Right atrium auricular region (tissue), 2 donors: Measurements from ENCODE around the gene BIN2. TPM values are rescaled to one million over a fixed set of nuclear protein-coding genes. Genes with fewer than 3 reads are reported as not detected.

Experiments used
- DNase-seq: peaks from one replicate; pipeline ENCODE4 v3.0.0-alpha.2; 2019; ENCODE audit warnings: low spot score
- H3K27ac ChIP-seq, 2 donors: fragments of 200-600 bp; sonication (generic); 1 replicate in 1 of 2; 2 replicates in 1 of 2; pipeline ENCODE4 v1.5.1; 2016 to 2019
- H3K27me3 ChIP-seq, 2 donors: fragments of 200-600 bp; sonication (generic); one replicate each; pipeline versions ENCODE4 v1.5.1 to v1.6.0; 2017 to 2019
- H3K36me3 ChIP-seq: fragments of 200-600 bp; sonication (generic); one replicate; pipeline ENCODE4 v1.5.1; 2016
- H3K4me1 ChIP-seq, 2 donors: fragments of 200-600 bp; sonication (generic); one replicate each; pipeline versions ENCODE4 v1.5.1 to v1.6.0; 2017 to 2019
- H3K4me3 ChIP-seq, 2 donors: fragments of 200-600 bp; sonication (generic); 1 replicate in 1 of 2; 2 replicates in 1 of 2; pipeline ENCODE4 v1.5.1; 2017 to 2019; ENCODE audit warnings: mild to moderate bottlenecking in 1 of 2, moderate library complexity in 1 of 2
- H3K9me3 ChIP-seq, 2 donors: fragments of 200-600 bp; sonication (generic); one replicate each; pipeline ENCODE4 v1.5.1; 2019
- total RNA-seq, 2 donors: library from RNA; depleted of rRNA; stranded (reverse); fragments of >200 nt; gene quantifications; one replicate each; pipeline ENCODE4 v1.1.0, GENCODE V29; 2016
- TF ChIP-seq, protein P1 (sequence below), 2 donors: fragments of 200-600 bp; sonication (generic); IDR thresholded peaks; one replicate each; pipeline ENCODE4 v1.5.1; 2019; ENCODE audit warnings: antibody characterized with exemption in 2 of 2

Gene BIN2
- total RNA-seq, 2 donors from 2014 or later = 2.1 to 4.6 TPM

DNA sequence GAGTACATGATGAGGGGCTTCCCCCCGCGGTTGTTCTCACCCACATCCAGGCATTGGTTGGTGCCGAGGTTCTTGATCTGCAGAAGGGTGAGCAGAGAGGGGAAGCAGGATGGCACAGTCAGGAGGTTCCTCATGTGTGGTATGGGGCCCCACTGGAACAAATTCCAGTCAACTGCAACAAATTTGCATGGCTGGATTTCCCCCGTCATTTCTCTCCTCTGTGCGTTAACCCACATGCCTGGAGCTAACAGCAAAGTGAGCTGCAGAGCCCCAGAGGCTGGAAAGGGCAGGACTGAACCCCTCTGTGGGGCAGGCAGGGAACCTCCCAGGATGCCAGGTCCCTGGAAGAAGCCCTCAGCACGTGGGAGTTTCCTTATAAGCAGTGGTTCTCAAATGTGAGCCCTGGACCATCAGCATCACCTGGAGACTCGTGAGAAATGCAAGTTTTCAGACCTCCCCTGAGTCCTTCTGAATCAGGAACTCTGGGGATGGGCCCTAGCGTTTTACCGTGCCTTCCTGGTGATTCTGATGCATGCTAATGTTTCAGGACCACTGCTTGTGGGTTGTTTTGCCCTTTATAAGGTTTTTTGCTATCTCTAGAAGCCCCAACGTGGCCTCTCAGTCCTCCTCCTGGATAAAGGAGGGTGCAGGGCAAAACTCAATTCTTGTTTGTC lies 33.5 kb upstream of the BIN2 start:
- TF ChIP-seq, protein P1, sequence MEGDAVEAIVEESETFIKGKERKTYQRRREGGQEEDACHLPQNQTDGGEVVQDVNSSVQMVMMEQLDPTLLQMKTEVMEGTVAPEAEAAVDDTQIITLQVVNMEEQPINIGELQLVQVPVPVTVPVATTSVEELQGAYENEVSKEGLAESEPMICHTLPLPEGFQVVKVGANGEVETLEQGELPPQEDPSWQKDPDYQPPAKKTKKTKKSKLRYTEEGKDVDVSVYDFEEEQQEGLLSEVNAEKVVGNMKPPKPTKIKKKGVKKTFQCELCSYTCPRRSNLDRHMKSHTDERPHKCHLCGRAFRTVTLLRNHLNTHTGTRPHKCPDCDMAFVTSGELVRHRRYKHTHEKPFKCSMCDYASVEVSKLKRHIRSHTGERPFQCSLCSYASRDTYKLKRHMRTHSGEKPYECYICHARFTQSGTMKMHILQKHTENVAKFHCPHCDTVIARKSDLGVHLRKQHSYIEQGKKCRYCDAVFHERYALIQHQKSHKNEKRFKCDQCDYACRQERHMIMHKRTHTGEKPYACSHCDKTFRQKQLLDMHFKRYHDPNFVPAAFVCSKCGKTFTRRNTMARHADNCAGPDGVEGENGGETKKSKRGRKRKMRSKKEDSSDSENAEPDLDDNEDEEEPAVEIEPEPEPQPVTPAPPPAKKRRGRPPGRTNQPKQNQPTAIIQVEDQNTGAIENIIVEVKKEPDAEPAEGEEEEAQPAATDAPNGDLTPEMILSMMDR (IDR thresholded peaks at IDR 0.05) = no peak
- Histone ChIP-seq H3K4me3 (no peak overlapping the region), H3K4me1 (no peaks in the 10 kb centered on the region), H3K27ac (no peak overlapping the region), H3K27me3 (no peaks in the 10 kb centered on the region), H3K9me3 (no peaks in the 10 kb centered on the region), H3K36me3 (no peaks in the 10 kb centered on the region)
- DNase-seq = no peak

DNA sequence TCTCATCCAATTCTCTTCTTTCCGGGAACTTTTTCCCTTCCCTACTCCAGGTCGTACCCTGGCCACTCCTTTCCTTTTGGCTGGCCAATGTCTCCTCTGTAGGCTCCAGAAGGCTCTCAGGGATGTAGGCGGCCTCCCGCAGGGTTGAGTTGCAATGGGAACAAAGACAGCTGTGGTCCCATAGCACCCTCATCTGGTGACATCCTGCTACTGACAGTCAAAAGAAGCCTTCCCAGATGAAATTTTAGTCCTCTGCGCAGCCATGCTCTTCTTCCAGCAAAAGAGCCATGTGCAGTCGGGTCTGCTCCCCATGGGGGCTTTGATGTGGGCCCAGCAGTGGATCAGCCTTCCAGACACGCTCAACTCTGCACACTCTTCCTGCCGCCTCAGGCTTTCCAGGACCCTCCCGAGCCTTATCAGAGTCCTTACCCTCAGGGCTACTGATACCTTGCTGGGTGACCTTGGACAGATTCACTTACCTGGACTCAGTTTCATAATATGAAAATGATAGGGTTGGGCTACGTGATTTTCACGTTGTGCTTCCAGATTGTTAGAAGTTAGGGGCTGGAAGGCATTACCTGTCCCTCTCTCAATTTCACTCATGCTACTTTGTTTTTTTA lies 28.0 kb upstream of the BIN2 start:
- Histone ChIP-seq H3K27me3 (no peaks in the 10 kb centered on the region), H3K9me3 (no peaks in the 10 kb centered on the region), H3K36me3 (no peaks in the 10 kb centered on the region), H3K4me3 (no peak overlapping the region), H3K27ac (no peak overlapping the region), H3K4me1 (no peaks in the 10 kb centered on the region)
- DNase-seq = no peak
- TF ChIP-seq, protein P1 (IDR thresholded peaks at IDR 0.05) = peak; percentile 13 to 63

DNA sequence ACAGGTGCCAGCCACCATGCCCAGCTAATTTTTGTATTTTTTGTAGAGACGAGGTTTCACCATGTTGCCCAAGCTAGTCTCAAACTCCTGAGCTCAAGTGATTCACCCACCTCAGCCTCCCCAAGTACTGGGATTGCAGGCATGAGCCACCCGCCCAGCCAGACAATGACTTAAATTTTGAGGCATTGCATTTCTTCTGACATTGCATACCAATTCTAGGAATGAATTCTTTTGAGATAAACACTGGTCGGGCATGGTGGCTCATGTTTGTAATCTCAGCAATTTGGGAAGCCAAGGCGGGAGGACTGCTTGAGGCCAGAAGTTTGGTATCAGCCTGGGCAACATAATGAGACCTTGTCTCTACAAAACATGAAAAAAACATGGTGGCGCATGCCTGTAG lies 25.1 kb upstream of the BIN2 start:
- Histone ChIP-seq H3K36me3 (no peaks in the 10 kb centered on the region), H3K27ac (no peak overlapping the region), H3K4me1 (no peaks in the 10 kb centered on the region), H3K4me3 (no peak overlapping the region), H3K27me3 (no peaks in the 10 kb centered on the region), H3K9me3 (no peaks in the 10 kb centered on the region)
- DNase-seq = no peak
- TF ChIP-seq, protein P1 (IDR thresholded peaks at IDR 0.05) = no peak

DNA sequence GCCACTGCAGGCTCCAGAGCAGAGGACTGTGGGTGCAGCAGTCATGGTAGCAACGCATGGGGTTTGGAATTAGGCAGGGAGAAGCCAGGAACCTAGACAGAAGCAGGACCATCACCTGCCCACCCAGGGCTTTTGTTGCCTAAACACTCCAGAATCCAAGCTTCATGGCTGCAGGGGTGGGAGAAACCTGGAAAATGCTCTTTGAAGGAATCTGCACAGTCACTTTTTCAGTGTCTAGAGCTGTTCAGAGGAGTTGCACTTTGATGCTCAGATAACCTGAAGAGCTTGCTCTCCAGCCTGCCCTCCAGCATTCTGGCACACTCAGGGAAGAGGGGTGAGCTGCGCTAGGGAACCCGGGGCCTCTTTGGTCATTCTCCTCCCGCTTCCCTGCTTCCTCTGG lies 24.1 kb upstream of the BIN2 start:
- Histone ChIP-seq H3K27me3 (no peaks in the 10 kb centered on the region), H3K4me3 (no peak overlapping the region), H3K4me1 (no peaks in the 10 kb centered on the region), H3K36me3 (no peaks in the 10 kb centered on the region), H3K27ac (no peak overlapping the region), H3K9me3 (no peaks in the 10 kb centered on the region)
- TF ChIP-seq, protein P1 (IDR thresholded peaks at IDR 0.05) = no peak
- DNase-seq = no peak

DNA sequence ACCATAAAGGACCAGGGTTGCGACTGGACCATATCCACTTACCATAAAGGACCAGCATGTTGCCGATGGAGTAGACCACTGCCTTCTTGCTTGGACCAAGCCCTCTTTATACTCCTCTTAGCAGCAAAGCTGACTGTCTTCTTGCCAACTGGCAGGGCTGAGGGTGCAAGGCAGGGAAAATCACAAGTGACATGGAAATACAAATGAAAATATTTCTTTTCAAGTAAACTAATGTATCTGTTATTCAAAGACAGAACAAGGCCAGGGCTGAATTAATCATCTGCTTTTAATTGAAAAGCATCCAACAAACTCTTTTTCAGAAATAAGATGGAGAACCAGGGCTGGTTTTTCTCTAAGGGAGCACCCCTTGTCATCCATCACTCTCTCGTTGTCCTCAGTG lies 22.6 kb upstream of the BIN2 start, which contains the start of gene CELA1:
Gene CELA1, minus strand, starts transcription at position 99 of the 400 bp plus-strand sequence. Its CDS starts 41 bp downstream, at position 58.
- TF ChIP-seq, protein P1 (IDR thresholded peaks at IDR 0.05) = no peak
- no peak within 1 kb of the TSS for H3K27ac ChIP-seq
- H3K4me3 ChIP-seq = no peak within 1 kb of the TSS
- no peaks in the 10 kb centered on the region for H3K4me1 ChIP-seq
- no peaks in the 10 kb centered on the region for H3K27me3 ChIP-seq
- no peak for DNase-seq
- H3K36me3 ChIP-seq = no peaks in the 10 kb centered on the region
- no peaks in the 10 kb centered on the region for H3K9me3 ChIP-seq
